ENCODE results near the gene C14orf93.

Gene C14orf93

DNA sequence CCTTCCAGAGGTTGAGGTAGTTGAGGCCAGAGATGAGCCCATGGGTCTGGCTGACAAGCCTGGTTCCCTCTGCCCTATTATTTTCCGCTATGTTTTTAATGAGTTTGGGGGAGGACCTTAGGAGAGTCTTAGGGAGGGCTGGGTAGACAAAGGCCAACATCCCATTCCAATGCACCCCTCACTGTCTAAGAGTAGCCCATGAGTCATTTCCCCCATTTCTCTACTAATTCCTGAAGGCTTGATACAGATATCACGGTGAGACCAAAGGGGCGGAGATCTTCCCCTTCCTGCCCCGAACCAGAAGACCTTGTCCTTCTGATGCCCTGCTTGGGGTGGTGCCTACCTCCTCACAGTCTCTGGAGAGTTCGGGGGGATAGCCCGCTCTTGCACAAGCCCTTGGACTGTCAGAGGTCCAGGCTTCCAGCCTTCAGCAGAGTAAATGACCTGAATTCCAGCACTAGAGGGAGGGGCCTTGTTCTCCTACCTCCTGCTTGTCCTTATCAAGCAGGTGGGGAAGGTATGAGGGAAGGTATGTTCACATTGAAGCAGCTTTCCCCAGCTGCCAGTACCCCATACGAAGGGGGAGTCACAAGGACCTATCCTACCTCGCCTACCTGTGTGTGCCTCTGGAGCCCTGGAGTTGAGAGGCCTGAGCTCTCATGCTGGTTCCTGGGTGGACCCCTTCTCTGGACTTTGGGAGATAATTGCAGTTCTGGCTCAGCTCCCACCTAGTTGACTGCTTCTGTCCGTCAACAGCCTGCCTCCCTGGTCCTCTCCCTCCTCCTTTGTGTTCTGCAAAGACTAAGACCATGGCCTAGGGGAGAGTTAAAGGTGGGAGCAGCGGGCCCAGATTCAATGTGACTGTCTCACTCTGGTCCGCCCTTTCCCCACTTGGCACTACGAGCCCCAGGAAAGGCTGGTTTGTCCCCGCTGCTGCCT lies 35.7 kb upstream of the C14orf93 start:
- DNase-seq (ENCODE audit: low read depth in 2 of 2), result no peak

DNA sequence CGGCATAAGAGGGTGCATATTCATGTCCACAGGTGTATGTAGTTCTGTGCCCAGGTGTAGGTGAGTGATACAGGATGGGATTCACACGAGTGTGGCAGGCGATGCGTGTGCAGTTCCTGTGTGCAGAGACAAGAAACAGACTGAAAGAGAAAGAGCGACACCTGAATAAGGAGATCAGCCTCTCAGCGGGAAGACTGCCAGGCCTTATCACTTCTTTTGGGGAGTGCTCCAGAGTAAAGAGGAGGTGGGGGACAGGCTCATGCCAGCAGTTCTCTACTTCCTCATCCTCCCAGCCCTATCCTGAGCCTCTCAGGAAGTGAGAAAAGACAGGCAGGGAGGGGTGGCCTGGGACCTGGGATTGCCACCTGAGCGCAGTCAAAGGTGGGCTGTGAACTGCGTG lies 34.9 kb upstream of the C14orf93 start:
- DNase-seq (ENCODE audit: low read depth in 2 of 2), result no peak

DNA sequence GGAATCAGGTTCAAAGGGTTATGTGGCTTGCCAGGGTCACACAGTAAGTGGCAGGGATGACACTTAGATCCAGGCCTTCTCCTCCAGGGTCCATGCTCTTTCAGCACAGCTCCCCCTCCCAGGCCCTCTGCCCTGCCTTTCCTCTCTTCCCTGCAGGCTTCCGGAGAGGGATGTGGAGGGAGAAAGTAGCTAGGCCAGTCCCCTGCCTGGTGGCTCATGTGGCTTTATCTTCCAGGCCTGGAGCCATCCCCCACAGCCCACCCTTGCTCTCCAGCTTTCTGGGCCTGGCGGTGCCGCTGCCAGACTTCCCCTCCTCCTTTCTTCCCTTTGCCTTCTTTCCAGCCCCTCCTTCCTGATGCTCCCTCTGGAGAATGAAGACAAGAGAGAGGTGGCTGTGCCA lies 33.8 kb upstream of the C14orf93 start:
- no peak for DNase-seq (ENCODE audit: low read depth in 2 of 2)

DNA sequence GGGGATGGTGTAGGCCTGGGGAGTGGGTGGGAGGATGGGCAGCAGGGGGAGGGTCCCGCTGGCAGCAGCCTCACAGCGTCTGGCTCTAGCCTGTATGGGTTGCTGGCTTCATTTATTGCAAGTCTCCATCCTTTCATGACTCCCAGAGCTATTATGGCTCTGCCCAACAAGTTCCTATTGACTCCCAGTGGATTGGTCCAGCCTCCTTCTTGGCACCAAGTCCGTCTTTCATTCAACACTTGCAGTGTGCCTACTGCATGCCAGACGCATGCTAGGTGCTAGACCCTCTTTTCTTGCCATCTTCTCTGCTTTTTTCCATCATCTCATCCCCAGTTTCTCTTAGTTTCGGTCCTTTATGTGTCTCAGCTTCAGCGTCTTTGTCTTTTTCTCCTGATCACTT lies 33.2 kb upstream of the C14orf93 start:
- no peak for DNase-seq (ENCODE audit: low read depth in 2 of 2)

DNA sequence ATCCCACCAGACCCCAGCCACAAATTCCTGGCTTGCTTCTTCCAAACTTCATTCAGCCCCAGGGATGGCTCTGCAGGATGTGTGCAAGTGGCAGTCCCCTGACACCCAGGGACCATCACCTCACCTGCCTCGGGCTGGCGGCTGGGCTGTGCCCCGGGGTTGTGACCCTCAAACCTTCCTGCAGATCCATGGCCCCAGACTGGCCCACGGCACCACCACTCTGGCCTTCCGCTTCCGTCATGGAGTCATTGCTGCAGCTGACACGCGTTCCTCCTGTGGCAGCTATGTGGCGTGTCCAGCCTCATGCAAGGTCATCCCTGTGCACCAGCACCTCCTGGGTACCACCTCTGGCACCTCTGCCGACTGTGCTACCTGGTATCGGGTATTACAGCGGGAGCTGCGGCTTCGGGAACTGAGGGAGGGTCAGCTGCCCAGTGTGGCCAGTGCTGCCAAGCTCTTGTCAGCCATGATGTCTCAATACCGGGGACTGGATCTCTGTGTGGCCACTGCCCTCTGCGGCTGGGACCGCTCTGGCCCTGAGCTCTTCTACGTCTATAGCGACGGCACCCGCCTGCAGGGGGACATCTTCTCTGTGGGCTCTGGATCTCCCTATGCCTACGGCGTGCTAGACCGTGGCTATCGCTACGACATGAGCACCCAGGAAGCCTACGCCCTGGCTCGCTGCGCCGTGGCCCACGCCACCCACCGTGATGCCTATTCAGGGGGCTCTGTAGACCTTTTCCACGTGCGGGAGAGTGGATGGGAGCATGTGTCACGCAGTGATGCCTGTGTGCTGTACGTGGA lies 32.4 kb upstream of the C14orf93 start, which contains the start of gene PSMB11:
Gene PSMB11, plus strand, starts transcription at position 51 of the 804 bp plus-strand sequence. Its CDS starts 14 bp downstream, at position 65.
- DNase-seq (ENCODE audit: low read depth in 2 of 2), result no peak

DNA sequence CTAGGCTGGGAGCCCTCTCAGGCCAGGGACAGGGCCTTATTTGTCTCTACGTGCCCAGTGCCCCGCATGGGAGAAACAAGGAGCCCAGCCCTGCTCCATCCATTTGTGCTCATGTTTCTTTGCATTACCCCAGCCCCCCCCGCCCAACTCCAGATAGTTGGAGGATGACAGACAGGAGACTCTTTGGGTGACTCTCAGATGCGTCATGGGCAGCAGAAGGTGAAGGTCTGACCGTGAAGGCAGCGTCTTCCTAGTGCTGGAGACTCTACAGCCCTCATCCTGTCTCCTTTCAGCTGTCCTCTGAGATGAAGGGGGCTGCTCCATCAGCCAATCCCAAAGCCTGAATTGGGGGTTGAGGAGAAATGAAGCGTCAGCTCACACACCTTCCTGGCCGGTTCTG lies 31.8 kb upstream of the C14orf93 start:
- DNase-seq (ENCODE audit: low read depth in 2 of 2), result no peak

DNA sequence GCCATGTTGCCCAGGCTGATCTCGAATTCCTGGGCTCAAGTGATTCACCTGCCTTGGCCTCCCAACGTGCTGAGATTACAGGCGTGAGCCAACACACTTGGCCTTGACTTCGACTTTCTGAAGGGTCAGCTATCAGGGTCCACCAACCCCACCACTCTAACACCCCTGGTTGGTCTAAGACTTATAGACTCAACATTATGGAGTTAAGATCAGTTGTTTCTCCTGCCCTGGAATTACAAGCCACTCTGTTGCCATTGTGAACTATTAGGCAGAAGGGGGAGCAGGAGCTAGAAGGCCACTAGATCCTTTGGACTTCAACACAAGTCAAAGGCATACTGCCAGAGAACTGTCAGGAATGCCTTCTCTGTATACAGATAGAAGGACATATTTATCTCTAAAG lies 30.2 kb upstream of the C14orf93 start:
- DNase-seq (ENCODE audit: low read depth in 2 of 2), result no peak

DNA sequence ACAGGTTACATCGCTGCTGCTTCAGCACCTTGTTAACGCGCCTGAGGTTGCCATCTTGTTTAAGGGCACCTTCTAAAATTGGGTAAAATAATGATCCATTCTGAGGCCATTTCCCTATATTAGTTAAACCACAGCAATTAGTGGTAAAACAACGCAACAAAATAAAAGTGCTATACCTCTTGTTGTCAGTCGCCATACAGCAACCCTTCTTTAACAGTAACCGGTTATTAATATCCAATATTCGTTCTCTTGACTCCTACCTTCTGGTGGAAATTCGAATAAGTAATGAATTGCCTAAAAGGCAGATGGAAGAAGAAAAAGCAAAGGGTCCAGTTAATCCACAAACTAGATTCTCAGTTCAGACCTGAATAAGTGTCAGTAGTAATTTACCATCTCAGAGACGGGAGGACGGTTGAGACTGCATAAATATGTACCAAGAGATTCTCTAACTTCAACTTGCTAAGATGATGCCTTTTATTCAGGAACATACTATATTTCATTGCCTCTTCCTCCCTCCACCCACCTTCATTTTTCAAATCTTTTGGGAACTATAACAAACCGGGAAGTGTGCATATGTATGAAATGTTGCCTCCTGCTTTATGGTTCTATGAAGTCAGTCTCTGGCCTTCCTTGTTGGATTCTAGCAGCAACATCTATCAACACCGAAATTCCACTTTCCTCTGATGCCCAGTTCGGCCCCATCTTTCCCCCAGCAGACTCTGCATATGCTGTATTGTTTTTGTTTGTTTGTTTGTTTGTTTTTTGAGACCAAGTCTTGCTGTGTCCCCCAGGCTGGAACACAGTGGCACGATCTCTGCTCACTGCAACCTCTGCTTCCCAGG lies 25.6 kb upstream of the C14orf93 start:
- DNase-seq (ENCODE audit: low read depth in 2 of 2), result no peak

DNA sequence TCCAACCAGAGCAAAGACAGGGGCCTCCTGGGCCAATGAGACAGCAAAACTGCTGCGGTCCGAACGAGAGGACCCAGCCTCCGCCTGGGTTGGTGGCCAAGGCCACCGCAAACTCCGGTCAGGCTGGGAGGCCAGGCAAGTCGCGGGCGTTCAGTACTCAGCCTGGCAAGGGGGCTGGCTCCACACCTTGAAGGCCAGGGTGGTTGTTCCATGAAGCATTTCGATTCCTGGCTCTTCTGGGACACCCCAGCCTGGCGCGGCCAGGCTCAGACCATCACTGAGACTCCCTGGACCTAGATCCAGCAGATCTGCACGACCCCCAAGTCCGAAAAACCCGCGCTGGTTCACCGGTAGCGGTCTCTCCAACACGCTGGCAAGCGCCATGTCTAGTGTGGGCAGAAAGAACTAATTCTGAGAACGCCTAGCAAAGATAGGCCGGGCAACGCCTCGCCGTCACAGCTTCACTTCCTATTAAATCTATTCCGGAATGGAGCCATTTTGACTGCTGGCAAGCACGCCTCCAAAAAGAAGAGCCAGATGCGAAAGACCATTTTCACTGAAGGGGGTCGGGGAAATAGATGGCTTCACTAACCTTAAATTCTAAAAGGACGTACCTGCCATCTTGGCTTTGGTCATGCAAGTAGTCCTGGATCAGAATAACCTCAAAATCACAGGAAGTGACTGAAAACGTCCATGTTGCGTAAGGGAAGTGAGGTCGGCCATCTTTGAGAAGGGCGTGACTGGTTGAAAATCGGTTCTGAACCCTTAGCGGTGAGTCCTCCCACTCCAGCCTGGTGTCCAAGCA lies 24.8 kb upstream of the C14orf93 start, which contains the start of gene PSMB5:
Gene PSMB5, minus strand, starts transcription at position 403 of the 805 bp plus-strand sequence. Its CDS starts 19 bp downstream, at position 384.
- DNase-seq (ENCODE audit: low read depth in 2 of 2), result peak; percentile 72 to 83

DNA sequence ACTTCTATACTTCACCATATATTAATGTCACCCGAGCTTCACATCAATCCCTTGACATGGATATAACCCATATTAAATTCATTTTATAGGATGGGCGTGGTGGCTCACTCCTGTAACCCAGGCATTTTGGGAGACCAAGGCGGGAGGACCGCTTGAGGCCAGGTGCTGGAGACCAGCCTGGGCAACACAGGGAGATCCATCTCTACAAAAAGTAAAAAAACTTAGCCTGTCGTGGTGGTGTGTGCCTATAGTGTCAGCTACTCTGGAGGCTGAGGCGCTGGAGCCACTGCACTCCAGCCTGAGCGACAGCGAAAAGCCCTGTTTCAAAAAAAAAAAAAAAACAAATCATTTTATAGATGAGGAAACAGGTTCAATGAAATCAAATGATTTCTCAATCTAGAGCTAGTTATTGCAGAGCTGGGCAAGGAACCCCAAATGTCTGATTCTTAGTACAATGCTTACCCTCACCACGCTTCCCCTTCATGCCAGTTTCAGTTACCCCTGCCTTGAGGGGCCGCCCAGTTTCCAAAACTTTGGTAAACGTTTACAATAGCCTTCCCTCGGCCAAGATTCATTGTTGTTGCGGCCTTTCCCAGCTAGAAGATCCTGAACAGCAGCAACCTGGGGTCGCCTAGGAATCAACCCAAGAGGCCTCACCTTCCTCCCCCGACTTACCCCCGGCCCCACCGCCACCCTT lies 24.0 kb upstream of the C14orf93 start:
- DNase-seq (ENCODE audit: low read depth in 2 of 2), result no peak

DNA sequence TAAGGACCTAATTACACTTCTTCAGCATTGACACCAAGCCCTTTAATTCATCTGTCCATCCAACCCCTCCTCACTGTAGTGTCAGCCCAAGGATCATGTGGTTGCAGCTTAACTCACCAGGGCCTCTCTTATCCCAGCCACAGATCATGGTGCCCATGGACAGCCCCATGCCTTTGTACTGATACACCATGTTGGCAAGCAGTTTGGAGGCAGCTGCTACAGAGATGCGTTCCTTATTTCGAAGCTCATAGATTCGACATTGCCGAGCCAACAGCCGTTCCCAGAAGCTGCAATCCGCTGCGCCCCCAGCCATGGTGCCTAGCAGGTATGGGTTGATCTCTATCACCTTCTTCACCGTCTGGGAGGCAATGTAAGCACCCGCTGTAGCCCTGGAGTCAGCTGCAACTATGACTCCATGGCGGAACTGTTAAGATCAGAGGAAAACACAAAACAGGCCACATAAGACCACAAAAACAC lies 23.3 kb upstream of the C14orf93 start:
- DNase-seq (ENCODE audit: low read depth in 2 of 2), result no peak

DNA sequence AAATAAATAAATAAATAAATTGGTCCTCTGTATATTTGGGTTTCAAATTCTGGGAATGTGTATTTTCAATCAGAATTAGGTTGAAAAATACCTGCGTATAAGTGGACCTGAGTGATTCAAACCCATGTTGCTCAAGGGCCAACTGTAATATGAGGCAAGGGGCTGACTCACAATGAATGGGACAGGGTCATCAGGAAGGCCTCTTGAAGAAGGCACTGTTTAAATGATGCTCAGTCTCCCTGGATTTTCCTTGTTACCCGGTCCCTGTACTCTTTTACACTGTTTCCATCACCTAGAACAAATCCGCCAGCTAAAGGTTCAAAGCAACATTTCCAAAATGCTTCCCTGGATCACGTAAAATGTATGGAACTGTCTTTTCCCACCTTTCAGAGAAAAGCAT lies 21.0 kb upstream of the C14orf93 start:
- no peak for DNase-seq (ENCODE audit: low read depth in 2 of 2)

DNA sequence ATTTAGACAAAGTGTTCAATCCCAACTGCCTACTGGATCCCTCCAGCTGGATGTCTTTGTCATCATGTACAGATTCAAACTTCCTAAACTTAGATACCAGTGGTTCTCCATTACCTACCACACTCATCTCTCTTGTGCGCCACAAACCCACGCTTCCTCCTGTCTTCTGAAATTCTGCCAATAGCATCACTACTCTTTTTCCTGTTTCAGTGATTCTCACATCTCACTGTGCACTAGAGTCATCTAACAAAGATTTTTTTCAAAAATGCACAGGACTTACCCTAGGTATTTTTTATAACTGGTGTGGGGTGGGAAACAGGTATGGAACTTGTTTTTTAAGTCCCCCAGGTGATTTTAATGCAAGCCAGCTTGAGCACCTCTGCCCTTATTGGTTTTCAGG lies 18.9 kb upstream of the C14orf93 start:
- DNase-seq (ENCODE audit: low read depth in 2 of 2), result no peak

DNA sequence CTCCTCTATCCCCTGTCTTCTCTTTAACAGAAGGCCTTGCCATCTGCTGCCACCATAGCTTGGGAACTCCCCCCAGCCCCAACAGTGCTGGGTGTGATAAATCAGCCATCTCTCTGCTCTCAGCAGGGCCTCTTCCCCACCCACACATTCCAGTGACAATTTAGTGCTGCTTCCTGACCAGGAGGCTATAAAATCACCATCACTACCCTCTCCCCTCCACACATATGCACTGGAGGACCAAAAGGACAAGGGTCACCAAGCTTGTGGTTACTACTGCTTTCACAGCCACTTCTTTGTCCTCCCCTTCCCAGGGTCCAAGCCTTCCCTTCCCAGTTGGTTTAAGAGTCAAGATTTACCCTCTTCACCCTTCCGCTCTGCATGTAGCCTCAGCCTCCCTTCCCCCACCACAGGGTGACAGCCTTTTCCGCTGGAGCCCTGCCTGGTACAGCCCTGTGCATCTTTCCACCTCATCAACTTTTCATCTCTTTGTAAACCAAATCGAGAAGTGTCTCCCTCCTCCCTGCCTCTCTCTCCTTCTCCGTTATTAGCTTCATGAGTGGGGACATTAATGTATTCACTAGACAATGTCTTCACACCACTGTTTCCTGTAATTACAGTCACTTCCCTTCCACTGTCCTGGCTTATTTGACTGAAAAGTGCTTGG lies 15.3 kb upstream of the C14orf93 start:
- DNase-seq (ENCODE audit: low read depth in 2 of 2), result no peak

DNA sequence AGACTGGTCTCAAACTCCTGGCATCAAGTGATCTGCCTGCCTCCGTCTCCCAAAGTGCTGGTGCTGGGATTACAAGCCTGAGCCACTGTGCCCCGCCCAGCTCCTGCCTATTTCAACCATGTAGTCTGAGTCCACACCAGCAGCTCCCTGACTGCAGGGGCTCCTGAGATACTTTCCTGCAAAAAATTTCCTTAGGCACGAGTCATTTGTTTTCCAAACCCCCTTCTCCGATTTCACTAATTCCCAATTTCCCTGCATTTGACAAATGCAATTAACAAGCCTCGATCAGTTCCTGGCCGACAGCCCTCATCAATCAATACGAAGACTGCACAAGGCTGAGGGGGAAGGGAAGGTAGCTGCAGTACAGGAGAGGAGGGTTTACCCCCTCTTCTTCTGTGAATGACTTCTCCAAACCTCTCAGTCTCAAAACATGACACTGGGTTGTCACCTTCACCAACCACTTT lies 14.7 kb upstream of the C14orf93 start:
- DNase-seq (ENCODE audit: low read depth in 2 of 2), result no peak

DNA sequence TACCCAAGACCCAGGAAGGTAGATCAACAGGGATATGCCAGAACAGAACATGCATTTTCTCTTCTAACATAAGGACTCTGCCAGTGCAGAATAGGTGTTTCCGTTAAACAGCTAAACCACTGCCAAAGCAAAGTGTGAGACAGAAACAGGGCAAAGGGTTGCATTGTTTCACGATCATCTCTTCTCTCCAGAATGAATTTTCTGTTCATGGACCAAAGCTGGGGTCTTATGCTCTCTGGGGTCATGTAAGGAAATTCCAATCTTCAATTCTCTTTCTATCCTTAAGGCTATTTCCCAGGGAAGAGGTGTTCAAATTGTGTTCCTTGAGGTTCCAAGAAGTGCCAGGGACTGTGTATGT lies 13.8 kb upstream of the C14orf93 start:
- no peak for DNase-seq (ENCODE audit: low read depth in 2 of 2)

DNA sequence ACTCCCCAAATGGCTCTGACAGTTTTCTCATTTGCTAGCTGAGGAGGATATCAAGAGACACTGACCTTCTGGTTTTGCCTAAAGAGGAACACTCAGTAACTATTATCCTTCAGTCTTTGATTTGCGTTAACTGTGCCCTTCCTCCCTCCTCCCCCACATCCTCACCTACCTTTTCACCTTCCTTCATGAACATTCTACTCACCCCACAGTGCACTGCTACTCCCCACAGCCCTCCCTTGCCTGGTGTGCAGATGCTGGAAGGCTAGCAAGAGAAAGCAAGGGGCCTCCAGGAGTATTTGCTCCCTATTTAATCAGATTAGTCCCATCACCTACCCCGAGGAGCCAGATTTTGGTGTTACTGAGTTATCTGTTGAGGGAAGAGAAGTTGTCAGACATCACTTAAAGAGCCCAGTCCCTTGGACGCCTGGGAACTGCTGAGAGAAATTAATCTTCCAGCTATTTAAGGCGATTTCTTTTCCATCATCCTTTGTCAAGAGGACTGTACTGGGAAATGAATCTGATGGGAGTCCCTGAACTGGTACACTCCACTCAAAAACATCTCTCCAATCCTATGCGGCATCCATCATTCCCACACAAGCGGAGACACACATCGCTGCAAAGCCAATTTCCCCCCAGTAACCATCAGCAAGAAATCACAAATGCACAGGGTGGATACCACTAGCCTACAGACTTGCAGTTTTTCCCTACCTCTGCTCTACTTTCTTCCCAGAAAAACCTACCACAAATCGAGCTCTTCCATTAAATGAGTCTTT lies 13.3 kb upstream of the C14orf93 start:
- no peak for DNase-seq (ENCODE audit: low read depth in 2 of 2)

DNA sequence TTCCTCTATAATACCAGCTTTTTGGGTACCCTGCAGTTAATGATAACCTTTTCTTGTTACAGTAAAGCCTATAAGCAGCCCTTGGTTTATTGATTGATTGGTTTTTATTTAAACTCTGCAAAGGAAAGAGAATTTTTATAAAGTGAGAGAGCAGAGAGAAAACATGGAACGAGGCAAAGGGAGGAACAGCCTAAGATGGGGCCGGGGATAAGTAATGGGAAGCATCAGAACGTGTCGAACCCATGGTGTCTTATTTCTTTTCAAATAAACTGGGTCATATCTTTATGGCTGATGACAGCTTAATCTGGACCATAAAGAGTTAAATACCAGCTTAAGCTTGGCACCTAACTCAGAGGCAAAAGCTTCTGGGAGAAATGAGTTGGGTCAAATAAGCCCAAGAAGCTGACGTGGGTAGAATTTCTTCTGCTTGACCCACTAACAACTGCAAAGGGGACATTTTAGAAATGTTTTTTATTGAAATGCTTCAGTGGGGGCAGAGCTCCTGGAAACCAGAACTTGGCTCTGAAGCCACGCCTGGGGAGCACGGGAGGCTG lies 12.0 kb upstream of the C14orf93 start:
- DNase-seq (ENCODE audit: low read depth in 2 of 2), result no peak
